NCI-H1105 (cell line): ENCODE measurements around the gene SAMHD1.

Source experiments
- DNase-seq: peaks from one replicate; lab custom pipeline; 2025; lab: John Stamatoyannopoulos, UW

Gene SAMHD1

DNA sequence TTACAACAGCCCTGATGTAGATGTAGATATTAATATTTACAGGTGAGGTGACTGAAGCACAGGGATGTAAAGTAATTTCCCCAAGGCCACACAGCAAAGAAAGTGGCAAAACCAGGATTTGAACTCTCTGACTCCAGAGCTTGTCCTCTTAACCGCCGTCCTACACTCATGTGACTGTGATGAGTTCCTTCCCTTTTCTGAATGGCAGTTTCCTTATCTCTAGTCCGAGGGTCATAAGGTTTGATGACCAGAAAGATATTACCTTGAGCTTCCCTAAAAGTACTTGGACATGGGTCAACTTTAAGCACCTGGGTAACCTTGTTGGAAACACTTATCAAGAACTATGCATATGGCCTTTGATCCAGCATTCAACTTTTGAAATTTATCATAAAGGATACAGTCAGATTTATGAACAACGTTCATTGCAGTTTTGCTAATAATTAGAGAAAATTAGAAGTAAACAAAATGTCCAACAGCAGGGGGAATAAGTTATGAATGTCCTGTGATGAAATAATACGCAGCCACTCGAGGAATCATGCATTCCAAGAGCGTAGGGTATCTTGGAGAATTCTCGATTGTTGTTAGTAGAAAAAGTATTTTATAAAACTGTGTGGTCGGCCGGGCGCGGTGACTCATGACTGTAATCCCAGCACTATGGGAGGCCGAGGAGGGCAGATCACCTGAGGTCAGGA, 77.9 kb downstream of the SAMHD1 start:
- no peak for DNase-seq

DNA sequence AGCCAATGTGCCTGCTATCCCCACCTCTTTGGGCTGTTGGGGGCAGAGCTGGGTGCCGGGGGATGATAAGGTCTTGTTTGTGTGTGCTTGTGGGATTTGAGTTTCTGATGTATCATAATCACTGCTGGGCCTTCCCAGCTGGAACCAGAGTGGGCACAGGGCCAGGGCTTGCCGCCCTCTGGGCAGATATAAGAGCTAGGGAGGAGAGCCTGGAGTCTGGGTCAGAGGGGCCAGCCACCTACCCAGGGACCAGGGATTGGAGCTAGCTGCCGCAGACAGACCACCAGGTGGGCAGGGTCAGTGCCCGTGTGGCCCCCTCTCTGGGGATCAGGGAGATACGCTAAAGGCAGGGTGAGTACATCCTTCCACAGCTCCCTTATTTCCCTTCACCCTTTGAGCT, 78.7 kb downstream of the SAMHD1 start:
- DNase-seq, result no peak

DNA sequence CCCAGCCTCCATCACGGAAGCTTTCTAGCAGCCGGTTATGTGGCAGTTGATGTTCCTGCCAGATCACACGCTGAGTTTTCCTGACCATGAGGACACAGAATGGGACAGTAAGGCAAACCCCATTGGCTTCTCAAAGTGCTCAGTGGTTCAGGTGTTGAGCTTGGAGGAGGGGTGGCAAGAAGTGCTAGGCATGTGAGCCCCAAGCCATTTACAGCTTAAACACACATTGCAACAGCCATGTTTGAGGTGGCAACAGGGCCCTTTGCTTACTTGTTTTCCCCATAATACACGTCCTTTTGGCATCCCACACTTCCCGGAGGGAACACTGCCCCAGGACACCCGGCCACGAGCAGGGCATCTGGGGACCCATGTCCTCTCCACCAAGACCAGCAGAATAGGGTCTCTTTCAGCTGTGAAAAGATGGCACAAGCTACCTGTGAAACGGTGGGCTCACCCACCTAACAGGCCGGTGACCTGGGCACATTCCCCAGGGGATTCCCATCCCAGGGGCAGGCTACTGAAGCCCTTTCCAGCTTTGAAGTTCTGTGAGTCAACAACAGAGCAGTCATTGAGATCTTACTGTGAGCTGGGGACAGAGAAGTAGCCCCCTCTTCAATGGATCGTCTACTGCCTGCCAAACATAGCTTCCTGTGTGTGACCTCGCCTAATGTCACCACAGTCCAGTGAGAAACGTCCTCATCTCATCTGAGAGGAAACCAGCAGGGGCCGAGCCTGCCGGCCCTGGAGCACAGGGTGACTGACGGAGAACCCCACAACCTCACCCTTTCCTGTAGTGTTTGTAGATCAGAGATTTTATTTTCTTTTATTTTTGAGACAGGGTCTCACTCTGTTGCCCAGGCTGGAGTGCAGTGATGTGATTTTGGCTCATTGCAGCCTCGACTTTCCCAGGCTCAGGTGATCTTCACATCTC, 79.6 kb downstream of the SAMHD1 start:
- DNase-seq, result no peak

DNA sequence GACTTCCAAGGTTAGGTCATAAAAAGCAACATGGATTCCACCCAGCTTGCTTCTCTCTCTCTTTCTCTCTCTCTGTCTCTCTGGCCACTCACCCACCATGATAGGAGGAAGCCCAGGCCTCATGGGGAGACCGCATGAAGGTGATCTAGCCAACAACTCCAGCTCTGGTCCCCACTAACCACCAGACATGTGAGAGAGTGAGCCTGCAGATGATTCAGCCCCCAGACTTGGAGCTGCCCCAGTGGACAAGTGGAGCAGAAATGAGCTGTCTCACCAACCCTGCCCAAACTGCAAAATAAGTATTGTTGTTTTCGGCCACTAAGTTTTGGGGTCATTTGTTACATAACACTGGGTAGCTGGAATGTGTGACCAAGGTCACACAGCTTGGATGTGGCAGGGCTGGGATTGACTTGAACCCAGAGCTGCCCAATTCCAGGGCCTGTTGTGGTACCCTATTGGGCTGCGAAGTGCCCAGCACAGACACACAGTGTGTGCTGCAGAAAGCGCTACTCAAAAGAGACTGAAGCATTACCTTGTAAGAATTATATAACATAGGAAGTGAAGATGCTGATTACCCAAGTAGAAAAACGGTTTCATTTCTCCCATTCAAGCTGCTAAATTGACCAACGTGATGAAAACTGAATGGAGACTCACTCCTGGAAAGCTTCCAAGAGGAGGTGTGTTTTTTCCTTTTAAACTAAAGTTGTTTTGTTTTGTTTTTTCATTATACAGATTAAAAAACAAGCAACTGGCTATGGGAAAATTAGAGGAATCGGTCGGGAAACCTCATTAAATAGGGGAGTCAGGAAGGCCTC, 84.6 kb downstream of the SAMHD1 start:
- no peak for DNase-seq

DNA sequence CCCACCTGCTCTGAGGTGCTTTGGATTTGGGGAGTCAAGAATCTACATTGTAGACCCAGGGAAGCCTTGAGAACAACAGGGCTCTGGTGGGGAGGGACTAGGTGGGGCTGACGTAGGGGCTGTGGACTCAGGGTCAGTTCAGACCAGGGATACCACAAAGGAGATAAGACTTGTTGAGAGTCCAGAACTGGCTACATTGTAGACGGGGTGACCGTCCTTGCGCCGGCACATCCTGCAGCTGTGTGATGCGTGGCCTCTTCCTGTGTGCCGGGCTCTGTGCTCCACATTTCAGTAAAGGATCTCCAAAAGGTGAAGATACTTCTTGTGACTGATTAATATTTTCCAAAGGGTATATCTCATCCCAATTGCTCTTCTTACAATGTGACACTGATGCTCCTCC, 85.3 kb downstream of the SAMHD1 start:
- DNase-seq, result no peak

DNA sequence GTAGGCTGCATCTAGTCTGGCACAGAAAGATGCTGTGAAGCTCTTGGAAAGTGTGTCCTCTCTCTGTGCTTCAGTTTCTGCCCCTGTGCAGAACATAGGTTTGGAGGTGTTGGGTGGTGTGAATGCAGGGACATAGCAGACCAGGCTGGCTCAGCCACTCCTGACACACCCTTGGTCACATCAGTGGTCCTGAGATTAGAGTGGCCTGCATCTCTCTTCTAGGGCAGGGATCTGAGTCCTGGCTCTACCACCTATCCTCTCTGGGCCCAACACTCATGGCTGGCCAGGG, 85.7 kb downstream of the SAMHD1 start:
- no peak for DNase-seq

DNA sequence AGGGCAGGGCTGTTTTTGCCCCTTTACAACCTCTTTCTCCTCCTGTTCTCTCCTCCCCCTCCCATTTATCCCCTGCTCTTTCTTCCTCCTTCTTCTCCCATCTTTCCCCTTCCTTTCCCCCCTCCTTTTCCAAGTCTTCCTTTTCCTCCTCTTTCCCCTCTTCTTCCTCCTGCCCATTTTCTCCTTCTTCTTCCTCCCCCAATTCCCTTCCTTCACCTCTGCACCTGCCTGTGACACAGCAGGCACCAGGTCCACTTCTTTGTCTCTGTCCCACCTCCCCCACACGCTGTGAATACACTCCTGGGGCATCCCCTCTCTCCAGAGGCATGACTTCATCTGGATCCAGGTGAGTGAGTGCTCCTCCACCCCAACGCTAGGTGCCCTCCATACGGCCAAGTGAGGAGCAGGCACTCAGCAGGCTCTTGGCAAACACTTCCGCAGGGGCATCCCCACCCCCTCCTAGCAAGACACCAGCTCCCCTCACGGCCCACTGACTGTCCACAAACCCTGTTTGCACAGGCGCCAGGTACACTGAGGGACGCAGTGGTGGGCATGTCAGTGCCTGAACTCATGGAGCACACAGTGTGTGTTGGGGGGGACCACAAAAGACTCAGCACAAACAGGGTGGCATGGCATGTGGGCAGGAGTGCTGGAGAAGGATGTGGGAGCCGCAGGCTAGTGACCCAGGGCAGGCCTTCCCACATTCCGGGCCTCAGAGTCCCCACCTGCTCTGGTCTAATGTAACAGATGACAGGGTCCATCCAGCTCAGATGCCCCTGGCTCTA, 86.2 kb downstream of the SAMHD1 start:
- DNase-seq, result no peak

DNA sequence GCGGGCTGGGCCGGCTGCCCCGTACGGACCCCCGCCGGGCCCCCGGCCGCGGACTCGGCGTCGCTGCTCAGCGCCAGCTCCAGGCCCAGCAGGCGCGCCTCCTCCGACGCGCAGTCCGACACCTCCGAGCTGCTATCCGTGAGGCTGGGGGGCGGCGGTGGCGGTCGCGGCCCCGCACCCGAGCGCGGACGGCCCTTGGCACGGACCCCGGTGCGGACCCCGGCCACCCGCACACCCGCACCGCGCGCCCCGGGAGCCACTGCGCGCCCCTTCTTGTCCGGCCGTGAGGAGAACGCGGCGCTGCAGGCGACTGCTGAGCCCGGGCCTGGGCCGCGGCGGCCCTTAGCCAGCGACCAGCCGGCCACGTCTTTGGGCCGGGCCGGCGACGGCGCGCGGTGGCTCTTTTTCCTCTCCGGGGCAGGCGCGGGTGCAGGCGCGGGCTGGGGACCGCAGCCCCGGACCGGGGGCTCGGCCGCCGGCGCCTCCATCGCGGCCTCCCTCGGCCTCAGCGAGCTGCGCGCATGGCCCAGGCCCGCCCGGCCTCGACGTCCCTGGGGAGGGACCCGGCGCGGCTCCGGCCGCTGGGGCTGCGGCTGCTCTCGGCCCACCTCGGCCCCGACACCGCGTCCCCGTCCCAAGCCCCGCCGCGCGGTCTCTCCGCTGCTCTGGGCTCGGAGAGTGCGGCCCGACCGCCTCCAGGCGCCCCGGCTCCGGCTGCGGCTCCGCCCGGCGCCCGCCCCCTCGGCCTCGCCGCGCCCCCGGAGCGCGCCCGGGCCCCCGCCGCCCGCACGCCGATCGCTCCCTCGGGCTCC, 88.4 kb downstream of the SAMHD1 start:
- no peak for DNase-seq

DNA sequence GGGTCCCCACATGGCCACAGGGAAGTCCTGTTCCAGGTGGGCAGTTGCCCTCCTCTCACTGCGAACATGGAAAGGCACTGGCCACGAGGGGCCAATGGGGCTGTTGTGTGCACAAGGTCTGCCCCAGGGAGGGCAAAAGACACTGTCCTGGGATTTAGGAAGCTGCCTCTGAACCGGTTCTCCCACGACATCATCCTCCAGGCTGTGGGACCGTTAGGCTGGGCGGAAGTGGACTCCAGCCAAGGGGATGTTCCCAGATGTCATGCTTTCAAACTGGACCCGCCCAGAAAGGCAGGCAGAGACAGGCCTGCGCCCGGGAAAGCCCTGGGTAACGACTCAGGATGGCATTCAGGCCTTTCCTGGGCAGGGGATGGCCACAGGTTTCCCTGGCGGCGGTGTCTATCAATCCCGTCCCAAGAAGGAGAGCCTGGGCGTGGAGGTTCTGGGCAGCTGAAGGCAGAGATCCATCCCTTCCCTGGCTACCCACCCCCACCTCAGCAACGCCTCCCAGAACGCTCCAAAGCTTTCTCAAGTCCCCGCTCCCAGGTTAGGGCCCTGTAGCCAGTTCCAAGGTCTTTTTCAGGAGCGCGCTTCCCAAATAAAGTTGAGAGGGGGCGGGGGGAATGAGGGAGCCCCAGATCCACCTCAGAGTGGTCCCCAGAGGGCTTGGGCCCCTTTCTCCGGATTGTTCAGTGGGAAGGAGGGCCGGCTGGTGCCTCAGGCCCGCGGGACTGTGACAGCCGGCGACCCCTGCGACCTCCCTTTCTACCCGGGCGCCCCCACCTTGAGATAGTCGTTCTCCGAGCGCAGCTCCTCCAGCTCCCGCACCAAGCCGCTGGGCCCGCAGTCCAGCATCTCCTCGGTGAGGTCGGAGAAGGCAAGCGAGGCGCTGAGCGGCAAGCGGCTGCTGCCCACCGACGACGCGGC, 89.4 kb downstream of the SAMHD1 start:
- DNase-seq, result peak; percentile 71

DNA sequence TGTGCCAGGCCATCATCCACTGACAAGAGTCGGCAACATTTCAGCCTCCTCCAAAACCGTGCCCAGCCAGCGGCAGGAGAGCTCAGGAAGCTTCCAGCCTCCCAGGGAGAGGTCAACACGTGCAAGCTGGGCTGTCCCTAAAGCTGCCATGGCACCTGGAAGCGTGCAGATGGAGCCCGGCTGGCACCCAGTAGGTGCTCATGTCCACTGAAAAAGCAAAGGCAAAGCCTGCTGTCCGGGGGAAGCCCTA, 90.0 kb downstream of the SAMHD1 start:
- no peak for DNase-seq

DNA sequence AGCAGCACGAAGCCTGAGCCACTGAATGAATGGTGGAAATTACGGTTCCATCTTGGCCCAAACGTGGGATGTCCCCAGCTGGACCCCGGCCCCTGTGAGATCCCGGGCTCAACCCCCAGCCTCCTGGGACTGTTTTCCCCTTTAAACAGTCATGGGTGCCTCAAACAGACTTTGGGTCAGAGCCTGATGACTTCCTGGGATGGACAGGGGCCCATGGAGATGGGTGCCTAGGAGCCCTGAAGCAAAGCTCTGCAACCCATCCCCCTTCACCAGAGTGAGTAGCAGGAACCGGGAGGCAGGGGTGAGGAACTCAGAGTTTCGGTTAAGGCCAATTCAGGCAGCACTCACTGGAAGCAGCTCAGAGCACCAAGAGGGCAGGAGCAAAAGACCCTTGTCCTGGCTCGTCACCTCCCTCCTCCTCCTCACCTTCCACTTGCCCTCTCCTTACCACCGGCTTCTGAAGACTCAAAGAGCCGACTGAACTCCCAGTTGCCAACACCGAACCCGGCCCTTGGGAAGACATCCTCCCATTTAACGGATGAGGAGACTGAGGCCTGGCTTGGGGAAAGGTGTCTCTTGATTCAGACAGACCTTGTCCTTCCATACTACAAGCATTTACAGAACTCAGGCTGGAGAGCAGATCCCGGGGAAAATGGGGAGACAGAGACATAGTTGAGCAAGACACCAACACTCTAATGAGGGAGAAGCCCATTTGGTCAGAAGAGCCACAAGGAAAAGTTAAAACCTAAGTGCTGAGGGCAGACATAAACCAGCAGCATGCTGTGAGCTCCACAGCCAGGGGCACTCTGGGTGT, 90.5 kb downstream of the SAMHD1 start:
- DNase-seq, result no peak

DNA sequence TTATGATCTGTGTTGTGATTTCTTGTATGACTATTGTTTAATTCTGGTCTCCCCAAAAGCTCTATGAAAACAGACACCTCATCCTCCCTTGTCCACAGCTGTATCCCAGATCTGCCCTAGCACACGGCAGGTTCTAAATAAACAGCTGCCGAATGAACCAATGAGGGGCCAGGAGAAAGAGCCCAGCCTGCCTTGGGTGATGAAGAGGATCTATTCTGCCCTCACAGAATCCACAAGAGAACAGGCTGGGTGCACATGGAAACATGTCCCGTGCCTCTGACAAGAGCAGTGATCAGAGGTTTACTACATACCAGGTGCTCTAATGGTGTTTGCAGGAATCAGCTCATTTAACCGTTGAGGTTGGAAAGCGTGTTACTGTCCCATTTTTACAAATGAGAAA, 91.2 kb downstream of the SAMHD1 start:
- no peak for DNase-seq

DNA sequence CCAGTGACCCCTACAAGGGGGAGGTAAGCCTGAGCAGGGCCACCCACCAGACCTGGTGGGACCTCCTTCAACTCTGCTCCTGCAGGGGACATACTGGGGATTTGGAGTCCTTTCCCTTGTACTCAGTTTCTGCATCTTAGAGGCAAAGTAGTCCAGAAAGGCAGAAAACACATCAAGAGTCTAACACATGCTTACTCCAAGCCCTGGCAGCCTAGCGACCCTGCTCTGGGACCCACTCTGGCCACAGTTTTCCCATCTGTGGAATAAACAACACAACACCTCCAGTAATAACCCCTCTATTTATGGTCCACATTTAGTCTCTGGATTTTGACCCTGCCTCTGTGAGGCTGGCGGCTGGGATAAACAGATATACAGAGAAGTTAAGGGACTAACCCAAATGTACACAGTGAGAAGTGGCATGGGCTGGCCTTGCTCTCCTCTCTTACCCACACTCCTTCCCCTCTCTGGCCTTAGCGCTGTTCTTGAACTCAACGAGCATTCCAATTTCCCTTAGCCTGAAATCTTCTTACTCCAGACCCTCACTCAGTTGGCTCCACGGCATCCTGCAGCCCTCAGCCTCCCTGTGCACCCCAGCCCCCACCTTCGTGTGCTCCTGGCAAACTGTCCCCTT, 91.7 kb downstream of the SAMHD1 start:
- no peak for DNase-seq

DNA sequence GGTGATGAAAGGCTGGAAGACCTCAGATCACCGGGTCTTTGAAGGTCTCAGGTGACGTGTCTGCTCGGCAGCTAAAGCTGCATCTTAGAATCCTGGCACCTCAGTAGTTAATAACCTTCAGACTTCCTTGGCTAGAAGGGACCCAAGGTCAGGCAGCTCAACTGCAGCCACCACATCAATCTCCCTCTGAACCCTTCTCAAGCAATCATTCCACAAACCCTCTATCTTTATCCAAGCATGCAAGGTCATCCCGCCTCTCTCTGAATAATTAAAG, 92.3 kb downstream of the SAMHD1 start:
- no peak for DNase-seq

DNA sequence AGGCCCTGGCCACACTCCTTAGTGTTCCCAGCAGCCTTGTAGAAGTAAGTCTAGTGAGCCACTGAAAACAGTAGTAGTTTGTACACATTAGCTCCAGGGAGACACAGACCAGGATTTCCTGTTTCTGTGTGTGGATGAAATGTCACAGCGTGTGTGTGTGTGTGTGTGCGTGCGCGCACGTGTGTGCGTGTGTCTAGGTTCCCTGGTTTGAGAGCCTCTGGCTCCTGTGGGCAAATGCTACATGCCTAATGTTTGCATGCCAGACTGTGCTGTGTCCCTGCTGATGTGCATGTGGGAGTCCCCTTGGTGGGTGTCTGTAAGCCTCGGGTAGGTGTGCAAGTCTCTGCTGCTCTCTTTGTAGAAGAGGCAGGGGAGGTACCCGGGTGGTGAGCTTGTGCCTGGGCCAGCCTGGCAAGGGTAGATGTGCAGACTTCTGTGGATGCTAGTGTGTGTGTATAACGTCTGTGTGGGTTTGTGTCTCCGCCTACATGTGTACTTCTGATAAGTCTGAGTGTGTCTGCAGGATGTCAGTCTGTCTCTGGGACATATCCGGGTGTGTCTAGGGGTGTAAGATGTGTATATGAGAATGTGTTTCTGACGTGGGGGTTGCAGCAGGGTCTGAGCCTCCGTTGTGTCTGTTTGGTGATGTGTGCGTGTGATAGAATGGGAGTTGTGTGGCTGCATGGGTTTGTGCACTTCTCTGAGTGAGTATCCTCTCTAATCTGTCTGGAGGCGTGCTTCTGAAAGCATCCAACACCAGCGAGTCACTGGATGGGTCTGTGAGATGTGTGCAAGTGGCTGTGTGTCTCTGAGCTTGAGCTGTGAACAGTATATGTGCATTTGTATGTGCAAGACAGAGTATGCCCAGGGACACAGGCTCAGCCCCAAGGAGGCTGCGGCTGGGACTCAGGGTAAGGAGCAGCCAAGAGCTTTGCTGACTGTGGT, 94.5 kb downstream of the SAMHD1 start:
- no peak for DNase-seq

DNA sequence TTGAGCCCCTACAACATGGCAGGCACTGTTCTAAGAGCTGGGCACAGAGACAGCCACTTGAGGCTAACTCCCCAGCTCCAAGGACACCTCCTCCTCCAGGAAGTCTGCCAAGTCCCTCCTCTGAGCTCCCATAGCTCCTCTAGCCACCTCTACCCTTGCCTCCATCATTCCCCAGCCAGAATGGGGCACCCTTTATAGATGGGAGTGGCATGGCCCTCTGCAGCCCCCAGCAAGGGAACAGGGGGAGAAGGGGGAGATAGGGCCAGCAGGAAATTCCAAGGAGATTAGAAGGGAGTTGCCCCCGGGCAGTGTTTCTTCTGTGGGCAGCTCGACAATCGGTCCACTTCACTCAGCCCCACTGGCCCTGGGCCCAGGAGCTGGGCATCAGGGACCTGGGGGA, 95.3 kb downstream of the SAMHD1 start:
- DNase-seq, result no peak

DNA sequence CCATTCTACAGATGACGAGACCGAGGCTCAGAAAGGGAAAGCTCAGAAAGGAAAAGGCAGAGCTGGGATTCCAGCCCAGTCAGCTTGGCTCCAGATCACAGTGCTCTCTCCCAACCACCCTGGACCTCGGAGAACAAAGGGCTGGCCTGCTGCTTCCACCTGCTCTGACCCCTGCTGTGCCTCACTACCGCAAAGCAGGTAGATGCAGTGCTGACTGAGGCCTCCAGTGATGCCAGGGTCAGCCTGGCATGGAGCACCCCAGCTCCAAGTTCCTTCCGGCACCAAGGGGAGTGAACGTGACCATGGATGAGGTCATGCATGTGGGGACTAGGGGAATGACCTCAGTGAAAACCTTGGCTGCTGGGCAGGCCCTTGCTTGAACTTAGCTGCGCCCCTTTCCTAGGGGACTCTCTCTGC, 96.3 kb downstream of the SAMHD1 start:
- DNase-seq, result no peak
